HUES48 (cell line): Measurements from ENCODE around the gene NQO2.
"Not testable (repeated sequence)": the region's sequence is repeated elsewhere in the genome, so short reads cannot be mapped to it uniquely, and the experiment has no call there.

ENCODE experiments used
- H3K27ac ChIP-seq: one replicate; pipeline ENCODE4 v1.7.0; 2013; ENCODE audit warnings: low read depth, low read length, inconsistent platforms
- H3K27me3 ChIP-seq: 2 replicates; pipeline ENCODE4 v1.6.1; 2013; ENCODE audit warnings: mild to moderate bottlenecking, low read length; ENCODE audit not compliant: control insufficient read depth, insufficient read depth
- H3K36me3 ChIP-seq: 2 replicates; pipeline ENCODE4 v1.6.1; 2013; ENCODE audit warnings: low read length; ENCODE audit not compliant: control insufficient read depth, insufficient read depth
- H3K4me1 ChIP-seq: 2 replicates; pipeline ENCODE4 v1.6.1; 2013; ENCODE audit warnings: mild to moderate bottlenecking, low read length; ENCODE audit not compliant: control insufficient read depth, insufficient read depth
- H3K4me3 ChIP-seq: 2 replicates; pipeline ENCODE4 v1.5.1; 2013; ENCODE audit warnings: mild to moderate bottlenecking, low read depth, low read length
- H3K9ac ChIP-seq: 2 replicates; pipeline ENCODE4 v1.6.1; 2013; ENCODE audit warnings: mild to moderate bottlenecking, low read depth, low read length, moderate library complexity
- H3K9me3 ChIP-seq: 2 replicates; pipeline ENCODE4 v1.6.1; 2013; ENCODE audit warnings: low read length; ENCODE audit not compliant: control insufficient read depth, insufficient read depth

NQO2 gene

GRCh38 chr6:2990932-2991506 is 8.7 kb upstream of the NQO2 start:
- no peaks in the 10 kb centered on the region for H3K36me3 ChIP-seq
- H3K27me3 ChIP-seq: no peaks in the 10 kb centered on the region
- H3K9me3 ChIP-seq: no peaks in the 10 kb centered on the region
- no peak overlapping the region; the same call in 1 of the 2 replicates for H3K9ac ChIP-seq
- H3K4me1 ChIP-seq: peaks cover 20% of the 10 kb centered on the region
- H3K27ac ChIP-seq: peak overlapping the region; percentile 100
- no peak overlapping the region for H3K4me3 ChIP-seq

- H3K36me3 ChIP-seq: no peaks in the 10 kb centered on the region
- peaks cover 20% of the 10 kb centered on the region for H3K4me1 ChIP-seq
- H3K27ac ChIP-seq: no peak overlapping the region
- no peak overlapping the region for H3K9ac ChIP-seq
- H3K27me3 ChIP-seq: no peaks in the 10 kb centered on the region
- no peak overlapping the region for H3K4me3 ChIP-seq
- H3K9me3 ChIP-seq: no peaks in the 10 kb centered on the region
Measured at GRCh38 chr6:2992330-2992979, 7.2 kb upstream of the NQO2 start.

GRCh38 chr6:2993755-2994317 is 5.9 kb upstream of the NQO2 start:
- H3K9me3 ChIP-seq: no peaks in the 10 kb centered on the region
- no peak overlapping the region for H3K9ac ChIP-seq
- H3K4me3 ChIP-seq: no peak overlapping the region
- no peaks in the 10 kb centered on the region for H3K36me3 ChIP-seq
- no peak overlapping the region for H3K27ac ChIP-seq
- H3K27me3 ChIP-seq: no peaks in the 10 kb centered on the region
- H3K4me1 ChIP-seq: peaks cover 17% of the 10 kb centered on the region

GRCh38 chr6:2998249-2998997 is 1.3 kb upstream of the NQO2 start:
- peak overlapping the region; percentile 42 for H3K27ac ChIP-seq
- not testable (repeated sequence) for H3K27me3 ChIP-seq, H3K9ac ChIP-seq, H3K36me3 ChIP-seq, H3K4me1 ChIP-seq, H3K9me3 ChIP-seq
- H3K4me3 ChIP-seq: peak overlapping the region; percentile 64

GRCh38 chr6:2998998-2999617 is 586 bp upstream of the NQO2 start:
- peak overlapping the region; percentile 43 for H3K27ac ChIP-seq

GRCh38 chr6:3001146-3001772 is 1.6 kb downstream of the NQO2 start:
- H3K36me3 ChIP-seq: peaks cover 22% of the 10 kb centered on the region
- no peaks in the 10 kb centered on the region for H3K27me3 ChIP-seq
- peak overlapping the region; percentile 71 for H3K27ac ChIP-seq
- H3K4me1 ChIP-seq: peaks cover 15% of the 10 kb centered on the region
- H3K9me3 ChIP-seq: no peaks in the 10 kb centered on the region
- no peak overlapping the region for H3K9ac ChIP-seq
- no peak overlapping the region for H3K4me3 ChIP-seq

More at GRCh38 chr6:2998998-2999617, 586 bp upstream of the NQO2 start:
- Histone ChIP-seq H3K36me3 (peaks cover 3% of the 10 kb centered on the region; the same call in 1 of the 2 replicates), H3K9ac (no peak overlapping the region), H3K4me1 (peaks cover 6% of the 10 kb centered on the region; the same call in 1 of the 2 replicates), H3K4me3 (peak overlapping the region; percentile 64), H3K27me3 (no peaks in the 10 kb centered on the region), H3K9me3 (no peaks in the 10 kb centered on the region)

GRCh38 chr6:3001773-3002293 is 2.1 kb downstream of the NQO2 start:
- Histone ChIP-seq H3K4me3 (no peak overlapping the region), H3K27ac (peak overlapping the region; percentile 71), H3K9ac (no peak overlapping the region), H3K4me1 (peaks cover 16% of the 10 kb centered on the region), H3K9me3 (no peaks in the 10 kb centered on the region), H3K27me3 (no peaks in the 10 kb centered on the region), H3K36me3 (peaks cover 25% of the 10 kb centered on the region)

- H3K9ac ChIP-seq, H3K27me3 ChIP-seq, H3K9me3 ChIP-seq, H3K27ac ChIP-seq, H3K4me3 ChIP-seq: not testable (repeated sequence)
- Histone ChIP-seq H3K36me3 (peaks cover 36% of the 10 kb centered on the region), H3K4me1 (peaks cover 24% of the 10 kb centered on the region)
Measured at GRCh38 chr6:3003226-3003625, 3.5 kb downstream of the NQO2 start.

- Histone ChIP-seq H3K36me3 (peaks cover 39% of the 10 kb centered on the region), H3K9me3 (no peaks in the 10 kb centered on the region), H3K4me3 (no peak overlapping the region), H3K27ac (no peak overlapping the region), H3K9ac (no peak overlapping the region), H3K27me3 (no peaks in the 10 kb centered on the region), H3K4me1 (peaks cover 27% of the 10 kb centered on the region)
Measured at GRCh38 chr6:3005077-3005476, 5.4 kb downstream of the NQO2 start.

GRCh38 chr6:3005874-3006273 is 6.2 kb downstream of the NQO2 start:
- Histone ChIP-seq H3K4me3 (no peak overlapping the region), H3K27ac (peak overlapping the region; percentile 8), H3K4me1 (peaks cover 32% of the 10 kb centered on the region), H3K27me3 (no peaks in the 10 kb centered on the region), H3K9ac (no peak overlapping the region), H3K36me3 (peaks cover 47% of the 10 kb centered on the region), H3K9me3 (peaks cover 7% of the 10 kb centered on the region)
